WTC11 (cell line): ENCODE measurements around the gene ANAPC7. TPM values are rescaled to one million over a fixed set of nuclear protein-coding genes. Genes with fewer than 3 reads are reported as not detected.
A peak's percentile ranks its signal among the peaks of the same experiment; 100 is the strongest.

ENCODE experiments used
- AFF4 ChIP-seq: sonication (generic); formaldehyde crosslinking; IDR thresholded peaks from 2 replicates; pipeline ENCODE4 v1.8.1; 2023; ENCODE audit warnings: mild to moderate bottlenecking, missing genetic modification reagents, borderline replicate concordance
- AR ChIP-seq: fragments of 250-450 bp; sonication (Bioruptor Pico); IDR thresholded peaks from 2 replicates; pipeline ENCODE4 v1.9.0; 2021; ENCODE audit warnings: mild to moderate bottlenecking
- ATF1 ChIP-seq: sonication (generic); formaldehyde crosslinking; IDR thresholded peaks from 2 replicates; pipeline ENCODE4 v1.8.1; 2023; ENCODE audit warnings: mild to moderate bottlenecking, moderate library complexity, missing genetic modification reagents
- E2F1 ChIP-seq: sonication (generic); formaldehyde crosslinking; IDR thresholded peaks from 2 replicates; pipeline ENCODE4 v1.8.0; 2022; ENCODE audit warnings: mild to moderate bottlenecking, missing genetic modification reagents
- FOXJ3 ChIP-seq: sonication (generic); formaldehyde crosslinking; IDR thresholded peaks from 2 replicates; pipeline ENCODE4 v1.9.0; 2021; ENCODE audit warnings: missing genetic modification reagents, mild to moderate bottlenecking, borderline replicate concordance
- IRF2 ChIP-seq: sonication (generic); formaldehyde crosslinking; IDR thresholded peaks from 2 replicates; pipeline ENCODE4 v1.8.0; 2022; ENCODE audit warnings: low read depth, missing genetic modification reagents, borderline replicate concordance
- OVOL2 ChIP-seq: fragments of 250-450 bp; sonication (Bioruptor Pico); IDR thresholded peaks from 2 replicates; pipeline ENCODE4 v1.9.0; 2021; ENCODE audit warnings: mild to moderate bottlenecking, borderline replicate concordance
- RELA ChIP-seq: sonication (generic); formaldehyde crosslinking; IDR thresholded peaks from 2 replicates; pipeline ENCODE4 v1.8.1; 2022; ENCODE audit warnings: missing genetic modification reagents, mild to moderate bottlenecking, borderline replicate concordance
- SMAD3 ChIP-seq: sonication (generic); formaldehyde crosslinking; IDR thresholded peaks from 2 replicates; pipeline ENCODE4 v1.8.0; 2022; ENCODE audit warnings: missing genetic modification reagents, mild to moderate bottlenecking, borderline replicate concordance
- USF2 ChIP-seq: sonication (generic); formaldehyde crosslinking; IDR thresholded peaks from 2 replicates; pipeline ENCODE4 v1.8.1; 2023; ENCODE audit warnings: mild to moderate bottlenecking, missing genetic modification reagents, moderate library complexity
- ZBTB21 ChIP-seq: sonication (generic); formaldehyde crosslinking; IDR thresholded peaks from 2 replicates; pipeline ENCODE4 v1.8.1; 2023; ENCODE audit warnings: mild to moderate bottlenecking, missing genetic modification reagents, borderline replicate concordance
- ZNF121 ChIP-seq: sonication (generic); formaldehyde crosslinking; IDR thresholded peaks from 2 replicates; pipeline ENCODE4 v1.8.0; 2023; ENCODE audit warnings: missing genetic modification reagents
- ZNF232 ChIP-seq: sonication (generic); formaldehyde crosslinking; IDR thresholded peaks from 2 replicates; pipeline ENCODE4 v1.8.0; 2022; ENCODE audit warnings: mild to moderate bottlenecking, missing genetic modification reagents
- ZNF263 ChIP-seq: sonication (generic); formaldehyde crosslinking; IDR thresholded peaks from 2 replicates; pipeline ENCODE4 v1.8.1; 2022; ENCODE audit warnings: low read depth, mild to moderate bottlenecking, moderate library complexity, missing genetic modification reagents
- ZNF416 ChIP-seq: fragments of 250-450 bp; sonication (Bioruptor Pico); IDR thresholded peaks from 2 replicates; pipeline ENCODE4 v1.9.0; 2021; ENCODE audit warnings: mild to moderate bottlenecking, inconsistent platforms
- total RNA-seq: library from RNA; stranded (reverse); gene quantifications from 3 replicates; pipeline ENCODE4 v1.2.3, GENCODE V29; 2021
- TF ChIP-seq, protein P1 (sequence below): sonication (generic); formaldehyde crosslinking; IDR thresholded peaks from 2 replicates; pipeline ENCODE4 v1.8.0; 2023; ENCODE audit warnings: missing genetic modification reagents, mild to moderate bottlenecking, borderline replicate concordance
- TF ChIP-seq, protein P2 (sequence below): fragments of 250-450 bp; sonication (Bioruptor Pico); IDR thresholded peaks from 2 replicates; pipeline ENCODE4 v1.9.0; 2021; ENCODE audit warnings: mild to moderate bottlenecking, borderline replicate concordance
- TF ChIP-seq, protein P3 (sequence below): sonication (generic); formaldehyde crosslinking; IDR thresholded peaks from 2 replicates; pipeline ENCODE4 v1.8.0; 2022; ENCODE audit warnings: mild to moderate bottlenecking, missing genetic modification reagents

Gene ANAPC7
- total RNA-seq, 1 experiment from 2014 or later = 93.4 TPM

- TF ChIP-seq, protein P1, sequence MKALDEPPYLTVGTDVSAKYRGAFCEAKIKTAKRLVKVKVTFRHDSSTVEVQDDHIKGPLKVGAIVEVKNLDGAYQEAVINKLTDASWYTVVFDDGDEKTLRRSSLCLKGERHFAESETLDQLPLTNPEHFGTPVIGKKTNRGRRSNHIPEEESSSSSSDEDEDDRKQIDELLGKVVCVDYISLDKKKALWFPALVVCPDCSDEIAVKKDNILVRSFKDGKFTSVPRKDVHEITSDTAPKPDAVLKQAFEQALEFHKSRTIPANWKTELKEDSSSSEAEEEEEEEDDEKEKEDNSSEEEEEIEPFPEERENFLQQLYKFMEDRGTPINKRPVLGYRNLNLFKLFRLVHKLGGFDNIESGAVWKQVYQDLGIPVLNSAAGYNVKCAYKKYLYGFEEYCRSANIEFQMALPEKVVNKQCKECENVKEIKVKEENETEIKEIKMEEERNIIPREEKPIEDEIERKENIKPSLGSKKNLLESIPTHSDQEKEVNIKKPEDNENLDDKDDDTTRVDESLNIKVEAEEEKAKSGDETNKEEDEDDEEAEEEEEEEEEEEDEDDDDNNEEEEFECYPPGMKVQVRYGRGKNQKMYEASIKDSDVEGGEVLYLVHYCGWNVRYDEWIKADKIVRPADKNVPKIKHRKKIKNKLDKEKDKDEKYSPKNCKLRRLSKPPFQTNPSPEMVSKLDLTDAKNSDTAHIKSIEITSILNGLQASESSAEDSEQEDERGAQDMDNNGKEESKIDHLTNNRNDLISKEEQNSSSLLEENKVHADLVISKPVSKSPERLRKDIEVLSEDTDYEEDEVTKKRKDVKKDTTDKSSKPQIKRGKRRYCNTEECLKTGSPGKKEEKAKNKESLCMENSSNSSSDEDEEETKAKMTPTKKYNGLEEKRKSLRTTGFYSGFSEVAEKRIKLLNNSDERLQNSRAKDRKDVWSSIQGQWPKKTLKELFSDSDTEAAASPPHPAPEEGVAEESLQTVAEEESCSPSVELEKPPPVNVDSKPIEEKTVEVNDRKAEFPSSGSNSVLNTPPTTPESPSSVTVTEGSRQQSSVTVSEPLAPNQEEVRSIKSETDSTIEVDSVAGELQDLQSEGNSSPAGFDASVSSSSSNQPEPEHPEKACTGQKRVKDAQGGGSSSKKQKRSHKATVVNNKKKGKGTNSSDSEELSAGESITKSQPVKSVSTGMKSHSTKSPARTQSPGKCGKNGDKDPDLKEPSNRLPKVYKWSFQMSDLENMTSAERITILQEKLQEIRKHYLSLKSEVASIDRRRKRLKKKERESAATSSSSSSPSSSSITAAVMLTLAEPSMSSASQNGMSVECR (CRISPR knock-in tag) = peak; percentile 90; the same call in 1 of the 2 replicates
- TF ChIP-seq ZBTB21 (CRISPR knock-in tag) (no peak), AFF4 (no peak), ZNF416 (CRISPR knock-in tag) (no peak), AR (CRISPR knock-in tag) (no peak), USF2 (CRISPR knock-in tag) (no peak), ZNF121 (CRISPR knock-in tag) (no peak), E2F1 (CRISPR knock-in tag) (no peak), ZNF263 (no peak), ZNF232 (0 out of 2 replicates have a peak, but pooled peaks have one; percentile 27), SMAD3 (no peak), IRF2 (CRISPR knock-in tag) (no peak), RELA (CRISPR knock-in tag) (no peak), ATF1 (CRISPR knock-in tag) (no peak), OVOL2 (CRISPR knock-in tag) (no peak), FOXJ3 (CRISPR knock-in tag) (no peak)
- TF ChIP-seq, protein P2, sequence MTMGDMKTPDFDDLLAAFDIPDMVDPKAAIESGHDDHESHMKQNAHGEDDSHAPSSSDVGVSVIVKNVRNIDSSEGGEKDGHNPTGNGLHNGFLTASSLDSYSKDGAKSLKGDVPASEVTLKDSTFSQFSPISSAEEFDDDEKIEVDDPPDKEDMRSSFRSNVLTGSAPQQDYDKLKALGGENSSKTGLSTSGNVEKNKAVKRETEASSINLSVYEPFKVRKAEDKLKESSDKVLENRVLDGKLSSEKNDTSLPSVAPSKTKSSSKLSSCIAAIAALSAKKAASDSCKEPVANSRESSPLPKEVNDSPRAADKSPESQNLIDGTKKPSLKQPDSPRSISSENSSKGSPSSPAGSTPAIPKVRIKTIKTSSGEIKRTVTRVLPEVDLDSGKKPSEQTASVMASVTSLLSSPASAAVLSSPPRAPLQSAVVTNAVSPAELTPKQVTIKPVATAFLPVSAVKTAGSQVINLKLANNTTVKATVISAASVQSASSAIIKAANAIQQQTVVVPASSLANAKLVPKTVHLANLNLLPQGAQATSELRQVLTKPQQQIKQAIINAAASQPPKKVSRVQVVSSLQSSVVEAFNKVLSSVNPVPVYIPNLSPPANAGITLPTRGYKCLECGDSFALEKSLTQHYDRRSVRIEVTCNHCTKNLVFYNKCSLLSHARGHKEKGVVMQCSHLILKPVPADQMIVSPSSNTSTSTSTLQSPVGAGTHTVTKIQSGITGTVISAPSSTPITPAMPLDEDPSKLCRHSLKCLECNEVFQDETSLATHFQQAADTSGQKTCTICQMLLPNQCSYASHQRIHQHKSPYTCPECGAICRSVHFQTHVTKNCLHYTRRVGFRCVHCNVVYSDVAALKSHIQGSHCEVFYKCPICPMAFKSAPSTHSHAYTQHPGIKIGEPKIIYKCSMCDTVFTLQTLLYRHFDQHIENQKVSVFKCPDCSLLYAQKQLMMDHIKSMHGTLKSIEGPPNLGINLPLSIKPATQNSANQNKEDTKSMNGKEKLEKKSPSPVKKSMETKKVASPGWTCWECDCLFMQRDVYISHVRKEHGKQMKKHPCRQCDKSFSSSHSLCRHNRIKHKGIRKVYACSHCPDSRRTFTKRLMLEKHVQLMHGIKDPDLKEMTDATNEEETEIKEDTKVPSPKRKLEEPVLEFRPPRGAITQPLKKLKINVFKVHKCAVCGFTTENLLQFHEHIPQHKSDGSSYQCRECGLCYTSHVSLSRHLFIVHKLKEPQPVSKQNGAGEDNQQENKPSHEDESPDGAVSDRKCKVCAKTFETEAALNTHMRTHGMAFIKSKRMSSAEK = no peak
- TF ChIP-seq, protein P3, sequence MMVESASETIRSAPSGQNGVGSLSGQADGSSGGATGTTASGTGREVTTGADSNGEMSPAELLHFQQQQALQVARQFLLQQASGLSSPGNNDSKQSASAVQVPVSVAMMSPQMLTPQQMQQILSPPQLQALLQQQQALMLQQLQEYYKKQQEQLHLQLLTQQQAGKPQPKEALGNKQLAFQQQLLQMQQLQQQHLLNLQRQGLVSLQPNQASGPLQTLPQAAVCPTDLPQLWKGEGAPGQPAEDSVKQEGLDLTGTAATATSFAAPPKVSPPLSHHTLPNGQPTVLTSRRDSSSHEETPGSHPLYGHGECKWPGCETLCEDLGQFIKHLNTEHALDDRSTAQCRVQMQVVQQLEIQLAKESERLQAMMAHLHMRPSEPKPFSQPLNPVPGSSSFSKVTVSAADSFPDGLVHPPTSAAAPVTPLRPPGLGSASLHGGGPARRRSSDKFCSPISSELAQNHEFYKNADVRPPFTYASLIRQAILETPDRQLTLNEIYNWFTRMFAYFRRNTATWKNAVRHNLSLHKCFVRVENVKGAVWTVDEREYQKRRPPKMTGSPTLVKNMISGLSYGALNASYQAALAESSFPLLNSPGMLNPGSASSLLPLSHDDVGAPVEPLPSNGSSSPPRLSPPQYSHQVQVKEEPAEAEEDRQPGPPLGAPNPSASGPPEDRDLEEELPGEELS (CRISPR knock-in tag) = 0 out of 2 replicates have a peak, but pooled peaks have one; percentile 47
These were observed 46.4 kb upstream of the ANAPC7 start, which contains the start of gene ARPC3 (continued) for GRCh38 chr12:110449799-110450497.
